AML-193 (cell line): ENCODE results near the gene VPS36.
"Not testable (repeated sequence)": the region's sequence is repeated elsewhere in the genome, so short reads cannot be mapped to it uniquely, and the experiment has no call there.

ENCODE experiments used
- DNase-seq, 2 experiments: peaks; one replicate each; lab custom pipeline; 2025; lab: John Stamatoyannopoulos, UW

Gene VPS36

GRCh38 chr13:52450012-52450792 lies at the start of gene VPS36:
TSS of gene VPS36 (minus strand) at chr13:52450634. CDS start at chr13:52450594, 40 bp downstream.
- DNase-seq, result peak; percentile 95 to 97

GRCh38 chr13:52497979-52498378 lies 47.5 kb upstream of the VPS36 start:
- DNase-seq, result not testable (repeated sequence)

GRCh38 chr13:52494241-52494640 lies 43.8 kb upstream of the VPS36 start:
- not testable (repeated sequence) for DNase-seq

- DNase-seq, result not testable (repeated sequence)
Observed at GRCh38 chr13:52491015-52491414, 40.6 kb upstream of the VPS36 start.

GRCh38 chr13:52488763-52489162 lies 38.3 kb upstream of the VPS36 start:
- DNase-seq, result not testable (repeated sequence)

- DNase-seq, result not testable (repeated sequence)
Observed at GRCh38 chr13:52487078-52487477, 36.6 kb upstream of the VPS36 start.

- DNase-seq, result not testable (repeated sequence)
Observed at GRCh38 chr13:52480677-52481428, 30.4 kb upstream of the VPS36 start.

- DNase-seq, result not testable (repeated sequence)
Observed at GRCh38 chr13:52468487-52468886, 18.1 kb upstream of the VPS36 start.

- DNase-seq, result no peak
Observed at GRCh38 chr13:52463526-52463925, 13.1 kb upstream of the VPS36 start.

GRCh38 chr13:52461265-52461664 lies 10.8 kb upstream of the VPS36 start:
- DNase-seq, result no peak

- DNase-seq, result no peak
Observed at GRCh38 chr13:52459668-52460067, 9.2 kb upstream of the VPS36 start.

GRCh38 chr13:52455677-52456041 lies 5.2 kb upstream of the VPS36 start:
- DNase-seq, result peak; percentile 73 to 84

GRCh38 chr13:52454820-52455676 lies 4.6 kb upstream of the VPS36 start, which contains the start of gene CKAP2:
TSS of gene CKAP2 (plus strand) at chr13:52455478. CDS start at chr13:52455557, 79 bp downstream.
- DNase-seq, result peak; percentile 98

GRCh38 chr13:52454459-52454819 lies 4.0 kb upstream of the VPS36 start:
- peak; percentile 17 to 33 for DNase-seq

GRCh38 chr13:52452470-52452869 lies 2.0 kb upstream of the VPS36 start:
- DNase-seq, result no peak

GRCh38 chr13:52451135-52451804 lies 836 bp upstream of the VPS36 start:
- DNase-seq, result no peak

- no peak for DNase-seq
Observed at GRCh38 chr13:52450793-52451116, 321 bp upstream of the VPS36 start.

- peak in 1 of 2 experiments; percentile 45 for DNase-seq
Observed at GRCh38 chr13:52449331-52450011, 963 bp downstream of the VPS36 start.

GRCh38 chr13:52447815-52448552 lies 2.5 kb downstream of the VPS36 start:
- no peak for DNase-seq

GRCh38 chr13:52447354-52447753 lies 3.1 kb downstream of the VPS36 start:
- DNase-seq, result no peak
